Rectal smooth muscle tissue (tissue), 1 donor: Measurements from ENCODE around the gene KAT7.

Source experiments
- H3K27ac ChIP-seq: one replicate; pipeline ENCODE4 v1.7.0; 2013; ENCODE audit warnings: low read depth, low read length, inconsistent platforms
- H3K27me3 ChIP-seq: one replicate; pipeline ENCODE4 v1.7.0; 2013; ENCODE audit warnings: low read length; ENCODE audit not compliant: control insufficient read depth, insufficient read depth
- H3K36me3 ChIP-seq: one replicate; pipeline ENCODE4 v1.7.0; 2013; ENCODE audit warnings: low read length; ENCODE audit not compliant: control insufficient read depth, insufficient read depth
- H3K4me1 ChIP-seq: one replicate; pipeline ENCODE4 v1.7.0; 2013; ENCODE audit warnings: low read length; ENCODE audit not compliant: control insufficient read depth, insufficient read depth
- H3K4me3 ChIP-seq: one replicate; pipeline ENCODE4 v1.7.0; 2013; ENCODE audit warnings: low read length
- H3K9ac ChIP-seq: one replicate; pipeline ENCODE4 v1.7.0; 2013; ENCODE audit warnings: low read length

Gene KAT7

GRCh38 chr17:49841548-49841947, 53.1 kb downstream of the KAT7 start:
- Histone ChIP-seq H3K27me3 (no peaks in the 10 kb centered on the region), H3K36me3 (peaks cover 3% of the 10 kb centered on the region), H3K9ac (no peak overlapping the region), H3K4me1 (peaks cover 12% of the 10 kb centered on the region), H3K27ac (no peak overlapping the region), H3K4me3 (no peak overlapping the region)

GRCh38 chr17:49842371-49842770, 53.9 kb downstream of the KAT7 start:
- Histone ChIP-seq H3K27ac (no peak overlapping the region), H3K4me1 (peaks cover 12% of the 10 kb centered on the region)

GRCh38 chr17:49842846-49843245, 54.4 kb downstream of the KAT7 start:
- no peak overlapping the region for H3K4me3 ChIP-seq

More at GRCh38 chr17:49842371-49842770, 53.9 kb downstream of the KAT7 start:
- H3K9ac ChIP-seq, result no peak overlapping the region
- no peaks in the 10 kb centered on the region for H3K27me3 ChIP-seq
- peaks cover 3% of the 10 kb centered on the region for H3K36me3 ChIP-seq
- H3K4me3 ChIP-seq, result no peak overlapping the region

GRCh38 chr17:49843774-49844350, 55.4 kb downstream of the KAT7 start:
- H3K36me3 ChIP-seq, result peaks cover 3% of the 10 kb centered on the region
- H3K4me1 ChIP-seq, result peaks cover 12% of the 10 kb centered on the region
- no peak overlapping the region for H3K4me3 ChIP-seq
- H3K27ac ChIP-seq, result no peak overlapping the region
- H3K27me3 ChIP-seq, result no peaks in the 10 kb centered on the region
- H3K9ac ChIP-seq, result no peak overlapping the region

More at GRCh38 chr17:49842846-49843245, 54.4 kb downstream of the KAT7 start:
- Histone ChIP-seq H3K4me1 (peaks cover 12% of the 10 kb centered on the region), H3K9ac (no peak overlapping the region), H3K27me3 (no peaks in the 10 kb centered on the region), H3K36me3 (peaks cover 3% of the 10 kb centered on the region), H3K27ac (no peak overlapping the region)

GRCh38 chr17:49845321-49845720, 56.8 kb downstream of the KAT7 start:
- Histone ChIP-seq H3K9ac (no peak overlapping the region), H3K4me3 (no peak overlapping the region), H3K27ac (peak overlapping the region; percentile 38), H3K4me1 (peaks cover 12% of the 10 kb centered on the region), H3K27me3 (no peaks in the 10 kb centered on the region), H3K36me3 (peaks cover 3% of the 10 kb centered on the region)

GRCh38 chr17:49846938-49847712, 58.6 kb downstream of the KAT7 start:
- no peak overlapping the region for H3K9ac ChIP-seq
- no peak overlapping the region for H3K4me3 ChIP-seq
- peaks cover 3% of the 10 kb centered on the region for H3K36me3 ChIP-seq
- no peaks in the 10 kb centered on the region for H3K27me3 ChIP-seq
- no peak overlapping the region for H3K27ac ChIP-seq
- H3K4me1 ChIP-seq, result peaks cover 16% of the 10 kb centered on the region

- H3K27ac ChIP-seq, result no peak within 1 kb of the TSS
- peaks cover 3% of the 10 kb centered on the region for H3K36me3 ChIP-seq
- peaks cover 13% of the 10 kb centered on the region for H3K4me1 ChIP-seq
- H3K9ac ChIP-seq, result no peak within 1 kb of the TSS
- H3K27me3 ChIP-seq, result peaks cover 3% of the 10 kb centered on the region
- no peak within 1 kb of the TSS for H3K4me3 ChIP-seq
Observed at GRCh38 chr17:49848019-49848473, 59.6 kb downstream of the KAT7 start, which contains the start of gene TAC4. TSS of gene TAC4 (minus strand) at chr17:49848069. CDS start at chr17:49848017, 52 bp downstream.

GRCh38 chr17:49848739-49849138, 60.3 kb downstream of the KAT7 start:
- Histone ChIP-seq H3K4me3 (no peak overlapping the region), H3K4me1 (peaks cover 9% of the 10 kb centered on the region), H3K27me3 (peaks cover 3% of the 10 kb centered on the region), H3K9ac (no peak overlapping the region), H3K36me3 (no peaks in the 10 kb centered on the region), H3K27ac (no peak overlapping the region)

GRCh38 chr17:49850218-49850610, 61.7 kb downstream of the KAT7 start:
- Histone ChIP-seq H3K27me3 (peaks cover 3% of the 10 kb centered on the region), H3K9ac (no peak overlapping the region), H3K36me3 (no peaks in the 10 kb centered on the region), H3K27ac (no peak overlapping the region), H3K4me1 (peaks cover 5% of the 10 kb centered on the region), H3K4me3 (no peak overlapping the region)

- H3K4me1 ChIP-seq, result peaks cover 4% of the 10 kb centered on the region
- H3K36me3 ChIP-seq, result no peaks in the 10 kb centered on the region
- peaks cover 3% of the 10 kb centered on the region for H3K27me3 ChIP-seq
- H3K27ac ChIP-seq, result no peak overlapping the region
- H3K4me3 ChIP-seq, result peak overlapping the region; percentile 78
- H3K9ac ChIP-seq, result no peak overlapping the region
Observed at GRCh38 chr17:49850772-49851386, 62.4 kb downstream of the KAT7 start.

GRCh38 chr17:49851387-49852291, 63.2 kb downstream of the KAT7 start:
- H3K27me3 ChIP-seq, result peaks cover 3% of the 10 kb centered on the region
- peak overlapping the region; percentile 78 for H3K4me3 ChIP-seq
- no peaks in the 10 kb centered on the region for H3K36me3 ChIP-seq
- H3K27ac ChIP-seq, result no peak overlapping the region
- H3K4me1 ChIP-seq, result peaks cover 4% of the 10 kb centered on the region
- H3K9ac ChIP-seq, result no peak overlapping the region
